H9 (cell line): ENCODE data around the gene BLMH. TPM values are rescaled to one million over a fixed set of nuclear protein-coding genes. Genes with fewer than 3 reads are reported as not detected.

Experiments
- DNase-seq: peaks from one replicate; pipeline ENCODE4 v3.0.0-alpha.2; 2017
- H2AFZ ChIP-seq: one replicate; pipeline ENCODE4 v1.6.1; 2013; ENCODE audit warnings: mild to moderate bottlenecking, low read length, control low read depth, moderate library complexity
- H2AK5ac ChIP-seq: 2 replicates; pipeline ENCODE4 v1.6.1; 2013; ENCODE audit warnings: low read length, control low read depth, mixed read lengths; ENCODE audit not compliant: insufficient read length
- H2BK120ac ChIP-seq: one replicate; pipeline ENCODE4 v1.6.1; 2013; ENCODE audit warnings: low read depth, mild to moderate bottlenecking, low read length, control low read depth, inconsistent platforms; ENCODE audit not compliant: poor library complexity, severe bottlenecking
- H2BK12ac ChIP-seq: 2 replicates; pipeline ENCODE4 v1.6.1; 2013; ENCODE audit warnings: low read length, control low read depth, mixed read lengths, low read depth; ENCODE audit not compliant: insufficient read length
- H2BK15ac ChIP-seq: 2 replicates; pipeline ENCODE4 v1.6.1; 2013; ENCODE audit warnings: low read depth, low read length, control low read depth
- H2BK20ac ChIP-seq: one replicate; pipeline ENCODE4 v1.6.1; 2013; ENCODE audit warnings: low read depth, mild to moderate bottlenecking, low read length, control low read depth, inconsistent platforms; ENCODE audit not compliant: poor library complexity, severe bottlenecking
- H2BK5ac ChIP-seq: 2 replicates; pipeline ENCODE4 v1.6.1; 2013; ENCODE audit warnings: low read length, control low read depth, mixed read lengths; ENCODE audit not compliant: insufficient read length
- H3K14ac ChIP-seq: 2 replicates; pipeline ENCODE4 v1.6.1; 2013; ENCODE audit warnings: low read length, control low read depth; ENCODE audit not compliant: insufficient read depth
- H3K18ac ChIP-seq: 2 replicates; pipeline ENCODE4 v1.6.1; 2013; ENCODE audit warnings: low read depth, mild to moderate bottlenecking, mixed read lengths, low read length, control low read depth; ENCODE audit not compliant: insufficient read length
- H3K23ac ChIP-seq: 2 replicates; pipeline ENCODE4 v1.6.1; 2013; ENCODE audit warnings: low read length, control low read depth, mixed read lengths, low read depth; ENCODE audit not compliant: insufficient read length
- H3K23me2 ChIP-seq: 2 replicates; pipeline ENCODE4 v1.6.1; 2013; ENCODE audit warnings: low read depth, mild to moderate bottlenecking, mixed read lengths, low read length, control low read depth; ENCODE audit not compliant: insufficient read length, poor library complexity, severe bottlenecking
- H3K27ac ChIP-seq: 2 replicates; pipeline ENCODE4 v1.5.1; 2013; ENCODE audit warnings: low read length, control low read depth, mixed read lengths, low read depth; ENCODE audit not compliant: insufficient read length
- H3K27me3 ChIP-seq: 2 replicates; pipeline ENCODE4 v1.6.1; 2013; ENCODE audit warnings: low read length, control low read depth, inconsistent platforms; ENCODE audit not compliant: insufficient read depth
- H3K4ac ChIP-seq: 2 replicates; pipeline ENCODE4 v1.6.1; 2013; ENCODE audit warnings: low read depth, mild to moderate bottlenecking, control low read depth, inconsistent platforms, low read length, moderate library complexity
- H3K4me1 ChIP-seq: 2 replicates; pipeline ENCODE4 v1.6.1; 2013; ENCODE audit warnings: low read length, control low read depth, inconsistent platforms; ENCODE audit not compliant: insufficient read depth
- H3K4me2 ChIP-seq: 2 replicates; pipeline ENCODE4 v1.6.1; 2013; ENCODE audit warnings: low read length, control low read depth, mixed read lengths; ENCODE audit not compliant: insufficient read length, insufficient read depth
- H3K56ac ChIP-seq: 2 replicates; pipeline ENCODE4 v1.6.1; 2013; ENCODE audit warnings: low read depth, mild to moderate bottlenecking, mixed read lengths, low read length, control low read depth; ENCODE audit not compliant: insufficient read length
- H3K79me1 ChIP-seq: 2 replicates; pipeline ENCODE4 v1.6.1; 2013; ENCODE audit warnings: low read depth, mild to moderate bottlenecking, moderate library complexity, low read length, control low read depth, inconsistent platforms; ENCODE audit not compliant: insufficient read depth, poor library complexity, severe bottlenecking
- H3K79me2 ChIP-seq: 2 replicates; pipeline ENCODE4 v1.6.1; 2013; ENCODE audit warnings: low read length, control low read depth, inconsistent platforms; ENCODE audit not compliant: insufficient read depth
- H3K9ac ChIP-seq: 2 replicates; pipeline ENCODE4 v1.6.1; 2013; ENCODE audit warnings: low read length, control low read depth, mixed read lengths; ENCODE audit not compliant: insufficient read length; ENCODE audit errors: extremely low read depth
- H3K9me3 ChIP-seq: one replicate; pipeline ENCODE4 v1.6.1; 2013; ENCODE audit warnings: low read depth, low read length, inconsistent platforms; ENCODE audit not compliant: control insufficient read depth
- H3T11ph ChIP-seq: one replicate; pipeline ENCODE4 v1.6.1; 2013; ENCODE audit warnings: mild to moderate bottlenecking, low read length, control low read depth, inconsistent platforms
- H4K20me1 ChIP-seq: one replicate; pipeline ENCODE4 v1.6.1; 2013; ENCODE audit not compliant: control insufficient read depth, insufficient read length, insufficient read depth
- H4K5ac ChIP-seq: 2 replicates; pipeline ENCODE4 v1.6.1; 2013; ENCODE audit warnings: low read depth, mild to moderate bottlenecking, mixed read lengths, low read length, control low read depth; ENCODE audit not compliant: insufficient read length
- H4K8ac ChIP-seq: replicated peaks from 2 replicates; pipeline ENCODE4 v1.6.1; 2013; ENCODE audit warnings: low read length, control low read depth, mixed read lengths, low read depth; ENCODE audit not compliant: insufficient read length
- H4K91ac ChIP-seq: 2 replicates; pipeline ENCODE4 v1.6.1; 2013; ENCODE audit warnings: low read depth, mild to moderate bottlenecking, moderate library complexity, mixed read lengths, low read length, control low read depth; ENCODE audit not compliant: insufficient read length
- H3K27ac Mint-ChIP-seq, 3 experiments: 2 replicates in 2 of 3; 3 replicates in 1 of 3; pipeline ENCODE4 v1.8.0; 2020 to 2021; ENCODE audit warnings: mixed read lengths in 3 of 3, mild to moderate bottlenecking in 1 of 3, moderate library complexity in 1 of 3
- H3K27me3 Mint-ChIP-seq: 2 replicates; pipeline ENCODE4 v1.8.0; 2021; ENCODE audit warnings: low read depth, mild to moderate bottlenecking, moderate library complexity, mixed read lengths
- H3K36me3 Mint-ChIP-seq, 3 experiments: 2 replicates in 2 of 3; 3 replicates in 1 of 3; pipeline ENCODE4 v1.8.0; 2020 to 2021; ENCODE audit warnings: low read depth in 3 of 3, mixed read lengths in 3 of 3; ENCODE audit not compliant: insufficient read depth in 1 of 3
- H3K4me1 Mint-ChIP-seq, 2 experiments: 2 replicates each; pipeline ENCODE4 v1.8.0; 2020; ENCODE audit warnings: mixed read lengths in 2 of 2
- H3K4me3 Mint-ChIP-seq, 2 experiments: 2 replicates in 1 of 2; 3 replicates in 1 of 2; pipeline ENCODE4 v1.8.0; 2020 to 2021; ENCODE audit warnings: mild to moderate bottlenecking in 2 of 2, mixed read lengths in 2 of 2, moderate library complexity in 1 of 2
- H3K9me3 Mint-ChIP-seq, 2 experiments: 2 replicates in 1 of 2; 3 replicates in 1 of 2; pipeline ENCODE4 v1.8.0; 2020; ENCODE audit warnings: mild to moderate bottlenecking in 2 of 2, mixed read lengths in 2 of 2, moderate library complexity in 1 of 2
- CTCF ChIP-seq: fragments of 200-600 bp; sonication (generic); conservative IDR thresholded peaks from 3 replicates; pipeline ENCODE4 v1.8.0; 2021; ENCODE audit warnings: antibody characterized with exemption, mild to moderate bottlenecking
- WGBS: extraction: QIAGEN DNeasy Blood & Tissue Kit; methylation state at CpG from one replicate; pipeline ENCODE4 v1.1.7; 2013; ENCODE audit warnings: missing lambda C conversion rate, low lambda C conversion rate, mixed read lengths; ENCODE audit not compliant: insufficient read length; ENCODE audit errors: extremely low coverage; 5-methylcytosine and 5-hydroxymethylcytosine counted together
- total RNA-seq: library from RNA; stranded (reverse); gene quantifications from 2 replicates; pipeline ENCODE4 v1.2.1, GENCODE V29; 2021

BLMH gene
- total RNA-seq, 1 experiment from 2014 or later: 74.7 TPM

DNA sequence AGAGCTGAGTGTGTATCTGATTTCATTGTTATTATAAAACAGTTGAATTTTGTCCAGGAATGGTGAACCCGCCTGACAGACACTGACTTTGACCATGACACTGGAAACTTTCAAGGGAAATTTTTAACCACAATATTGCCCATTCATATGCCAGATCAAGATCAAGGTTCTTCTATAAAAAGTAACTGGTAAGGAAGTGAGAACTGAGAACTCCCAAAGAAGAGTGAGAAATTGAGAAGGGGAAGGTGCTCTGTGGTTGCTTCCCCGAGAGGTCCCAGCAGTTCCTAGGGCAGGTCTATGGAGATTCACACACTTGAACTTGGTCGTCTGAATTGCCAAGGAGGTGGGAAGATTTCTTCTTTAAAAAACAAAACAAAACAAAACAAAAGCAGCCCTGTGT, 83.5 kb downstream of the BLMH start:
- TF ChIP-seq CTCF: no peak
- Histone ChIP-seq H2BK5ac (no peak overlapping the region), H3K79me1 (no peaks in the 10 kb centered on the region), H2BK120ac (no peak overlapping the region), H3T11ph (no peak overlapping the region), H4K5ac (no peak overlapping the region), H2BK15ac (no peak overlapping the region), H3K23ac (no peak overlapping the region), H4K20me1 (no peaks in the 10 kb centered on the region), H3K4me2 (no peak overlapping the region), H3K9ac (no peak overlapping the region), H3K79me2 (no peaks in the 10 kb centered on the region), H3K14ac (no peak overlapping the region), H3K27me3 (no peaks in the 10 kb centered on the region), H2BK12ac (no peak overlapping the region), H3K4ac (no peak overlapping the region), H3K9me3 (no peaks in the 10 kb centered on the region), H2BK20ac (no peak overlapping the region), H2AK5ac (no peak overlapping the region), H4K8ac (no peak overlapping the region), H4K91ac (no peak overlapping the region), H2AFZ (no peak overlapping the region), H3K18ac (no peak overlapping the region), H3K4me1 (no peaks in the 10 kb centered on the region), H3K23me2 (no peaks in the 10 kb centered on the region), H3K56ac (no peak overlapping the region), H3K27ac (no peak overlapping the region)
- no CpG with 5 or more reads among the region's 3 CpGs for WGBS
- no peaks in the 10 kb centered on the region; the same call in none of the 2 replicates for H3K27me3 Mint-ChIP-seq
- H3K4me1 Mint-ChIP-seq: peaks cover 3 to 4% of the 10 kb centered on the region in 2 experiments; a peak in 3 of 4 replicates
- H3K4me3 Mint-ChIP-seq: no peak overlapping the region
- H3K9me3 Mint-ChIP-seq: no peaks in the 10 kb centered on the region
- no peak for DNase-seq
- no peaks in the 10 kb centered on the region for H3K36me3 Mint-ChIP-seq
- no peak overlapping the region; a peak in 1 of 7 replicates for H3K27ac Mint-ChIP-seq
